GM21515 (cell line): Measurements from ENCODE around the gene TPD52L1.

Source experiments
- ATAC-seq: cut with Tn5 transposase; IDR thresholded peaks from one replicate; pipeline ENCODE4 v1.9.1; 2021; ENCODE audit not compliant: unreplicated experiment

Gene TPD52L1

DNA sequence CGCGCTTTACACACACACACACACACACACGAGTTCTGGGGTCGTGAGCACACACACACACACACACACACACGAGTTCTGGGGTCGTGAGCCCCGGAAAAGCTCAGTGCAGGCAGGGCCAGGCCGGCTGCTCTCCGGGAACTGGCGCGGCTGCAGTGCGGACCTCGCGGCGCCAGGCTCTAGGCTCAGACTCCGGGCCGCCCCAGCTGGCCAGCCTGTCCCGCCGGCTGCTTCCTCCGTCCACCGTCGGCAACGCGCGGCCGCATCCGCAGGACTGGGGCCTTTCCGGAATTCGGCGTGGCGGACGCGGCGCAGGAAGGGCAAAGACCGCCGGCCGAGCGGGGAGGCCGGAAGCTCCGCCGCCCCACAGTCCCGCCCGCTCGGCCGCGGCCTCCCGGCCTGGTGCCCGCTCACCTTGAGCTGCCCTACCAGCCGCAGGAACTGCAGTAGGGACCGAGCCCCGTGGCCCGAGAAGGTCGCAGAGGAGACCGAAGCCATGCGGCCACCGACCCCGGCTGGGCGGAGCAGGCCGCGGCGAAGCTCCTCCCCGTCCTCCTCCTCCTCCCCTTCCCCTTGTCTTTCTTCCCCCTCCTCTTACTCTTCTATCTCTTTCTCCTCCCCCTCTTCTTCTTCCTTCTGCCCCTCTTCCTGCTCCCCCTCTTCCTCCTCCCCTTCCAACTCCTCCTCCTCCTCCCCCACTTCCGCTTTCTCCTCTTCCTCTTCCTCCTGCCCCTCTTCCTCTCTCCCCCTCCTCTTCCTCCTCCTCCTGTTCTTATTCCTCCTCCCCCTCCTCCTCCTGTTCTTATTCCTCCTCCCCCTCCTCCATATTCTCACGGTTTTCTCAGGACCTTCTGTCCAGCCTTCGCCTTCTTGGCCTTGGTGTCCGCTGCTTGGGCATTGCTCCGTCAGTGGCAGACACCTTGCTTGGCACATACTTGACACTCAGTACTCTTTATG is 148.1 kb downstream of the TPD52L1 start, which contains the start of gene HDDC2:
Gene HDDC2 (minus strand): TSS at position 533 of the 957 bp plus-strand sequence. CDS start 35 bp downstream, at position 498.
- peak; percentile 86 for ATAC-seq

GRCh38 chr6:125302840-125303511 is 149.4 kb downstream of the TPD52L1 start:
- no peak for ATAC-seq

- ATAC-seq: no peak
These were observed 149.9 kb downstream of the TPD52L1 start for GRCh38 chr6:125303512-125303854.

DNA sequence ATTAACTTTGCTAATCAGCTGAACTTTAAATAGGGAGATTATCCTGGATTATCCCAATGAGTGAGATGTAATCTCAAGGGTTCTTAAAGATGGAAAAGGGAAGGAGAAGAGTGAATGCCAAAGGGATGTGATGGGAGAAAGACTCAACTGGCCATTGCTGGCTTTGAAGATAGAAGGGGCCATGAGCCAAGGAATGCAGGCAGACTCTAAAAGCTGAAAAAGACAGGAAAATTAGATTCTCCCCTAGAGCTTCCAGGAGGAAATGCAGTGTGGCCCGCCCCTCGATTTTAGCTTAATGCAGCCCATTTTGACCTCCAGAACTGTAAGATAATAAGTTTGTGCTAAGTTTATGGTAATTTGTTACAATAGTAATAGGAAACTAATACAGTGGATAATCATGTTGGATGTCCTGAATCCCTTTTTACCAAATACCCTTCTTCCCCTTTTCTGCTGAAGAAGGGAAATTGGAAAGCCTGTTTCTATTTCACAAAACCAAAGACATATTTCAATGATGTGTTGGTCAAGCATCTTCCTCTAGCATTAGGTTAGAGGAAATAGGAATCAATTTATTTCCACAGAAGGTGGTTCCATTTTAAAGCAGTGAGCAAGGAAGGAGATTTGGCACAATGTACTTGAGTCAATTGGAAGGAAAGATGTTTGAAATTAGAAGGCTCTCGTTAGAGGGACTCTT is 151.5 kb downstream of the TPD52L1 start:
- ATAC-seq: no peak

GRCh38 chr6:125306756-125307149 is 153.2 kb downstream of the TPD52L1 start:
- ATAC-seq: no peak

DNA sequence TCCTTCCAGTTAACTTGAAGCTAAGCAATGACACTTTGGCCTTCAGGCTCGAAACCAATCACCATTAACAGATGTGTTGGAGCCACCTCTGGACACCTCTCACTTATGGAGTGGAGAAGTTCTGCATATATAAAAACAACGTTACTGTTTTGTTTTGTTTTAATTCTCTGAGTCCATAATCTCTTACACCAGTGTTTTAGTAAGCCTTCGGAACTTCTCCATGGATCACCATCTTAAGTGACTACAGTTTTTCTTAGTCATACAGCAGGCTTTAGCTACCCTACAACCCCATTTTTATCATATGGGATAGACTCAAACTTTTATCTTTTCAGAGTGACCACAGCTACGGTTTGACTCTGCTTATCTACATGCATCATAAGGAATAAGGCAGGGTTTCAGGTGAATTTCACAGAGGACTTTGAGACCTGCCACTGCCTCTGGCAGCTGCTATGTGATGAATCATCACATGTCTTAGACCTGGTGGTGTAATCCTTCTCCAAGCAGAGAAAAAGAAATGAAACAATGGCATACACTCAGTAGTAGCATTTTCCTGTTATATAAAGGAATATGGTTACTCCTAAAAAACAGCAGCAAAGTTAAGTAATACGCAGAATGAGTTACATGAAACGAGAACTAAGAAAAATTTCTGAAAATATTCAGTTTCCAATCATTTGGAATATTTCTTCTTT is 153.7 kb downstream of the TPD52L1 start:
- no peak for ATAC-seq

GRCh38 chr6:125307964-125308615 is 154.5 kb downstream of the TPD52L1 start:
- ATAC-seq: no peak

- peak; percentile 89 for ATAC-seq
These were observed 157.5 kb downstream of the TPD52L1 start for GRCh38 chr6:125310994-125311649.

DNA sequence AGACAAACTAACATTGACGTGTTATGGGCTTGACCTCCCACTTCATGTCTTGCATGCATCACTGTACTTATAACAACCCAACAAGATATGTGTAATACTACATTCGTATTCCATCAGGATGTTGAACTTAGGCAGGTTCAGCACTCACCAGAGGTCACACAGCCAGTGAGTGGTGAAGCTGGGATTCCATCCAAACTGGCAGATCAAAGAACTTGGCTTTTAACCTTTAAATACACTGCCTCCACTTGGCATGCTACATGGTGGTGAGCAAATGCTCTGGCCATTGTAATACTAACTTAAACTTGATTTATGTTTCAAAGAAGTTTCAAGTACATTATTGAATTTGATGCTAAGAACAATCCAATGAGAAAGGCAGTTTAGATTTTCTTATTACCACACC is 158.9 kb downstream of the TPD52L1 start:
- ATAC-seq: no peak

DNA sequence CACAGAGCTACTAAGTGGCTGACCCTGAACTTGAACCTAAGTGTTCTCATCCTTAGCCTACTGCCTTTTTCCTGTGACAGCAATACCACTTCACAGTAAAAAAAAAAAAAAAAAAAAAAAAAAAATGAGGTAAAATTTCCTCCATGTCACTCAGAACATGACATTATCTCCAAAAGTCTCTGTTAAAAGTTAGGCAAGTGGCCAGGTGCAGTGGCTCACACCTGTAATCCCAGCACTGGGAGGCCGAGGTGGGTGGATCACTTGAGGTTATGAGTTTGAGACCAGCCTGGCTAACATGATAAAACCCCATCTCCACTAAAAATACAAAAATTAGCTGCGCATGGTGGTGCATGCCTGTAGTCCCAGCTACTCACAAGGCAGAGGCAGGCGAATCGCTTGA is 159.4 kb downstream of the TPD52L1 start:
- ATAC-seq: no peak
